Loucy (cell line): ENCODE data around the gene ACY1.

Experiments used
- H2AFZ ChIP-seq: fragments of 200-600 bp; sonication (generic); 2 replicates; pipeline ENCODE4 v1.6.0; 2016; ENCODE audit warnings: antibody characterized with exemption, mild to moderate bottlenecking, low read length, moderate library complexity
- H3F3A ChIP-seq: fragments of 200-600 bp; 2 replicates; pipeline ENCODE4 v1.6.0; 2016; ENCODE audit warnings: antibody characterized with exemption, low read depth, mild to moderate bottlenecking
- H3K27me3 ChIP-seq: fragments of 200-600 bp; sonication (generic); 2 replicates; pipeline ENCODE4 v1.6.1; 2014; ENCODE audit warnings: low read length, mild to moderate bottlenecking; ENCODE audit not compliant: insufficient read depth, poor library complexity, severe bottlenecking
- H3K36me3 ChIP-seq: fragments of 200-600 bp; sonication (generic); 2 replicates; pipeline ENCODE4 v1.6.1; 2016; ENCODE audit warnings: low read length; ENCODE audit not compliant: insufficient read depth
- H3K4me1 ChIP-seq: fragments of 200-600 bp; sonication (generic); 2 replicates; pipeline ENCODE4 v1.5.1; 2014; ENCODE audit warnings: low read length, mild to moderate bottlenecking; ENCODE audit not compliant: insufficient read depth, poor library complexity, severe bottlenecking
- H3K4me2 ChIP-seq: fragments of 200-600 bp; sonication (generic); 2 replicates; pipeline ENCODE4 v1.6.0; 2014; ENCODE audit warnings: antibody characterized with exemption, low read length, low read depth, mild to moderate bottlenecking; ENCODE audit not compliant: poor library complexity, severe bottlenecking
- H3K4me3 ChIP-seq: fragments of 200-600 bp; sonication (generic); 2 replicates; pipeline ENCODE4 v1.5.1; 2014; ENCODE audit warnings: low read length, mild to moderate bottlenecking, mixed read lengths; ENCODE audit not compliant: poor library complexity, severe bottlenecking
- H3K79me2 ChIP-seq: fragments of 200-600 bp; sonication (generic); 2 replicates; pipeline ENCODE4 v1.6.1; 2014; ENCODE audit warnings: low read length; ENCODE audit not compliant: insufficient read depth
- H3K9ac ChIP-seq: fragments of 200-600 bp; sonication (generic); 2 replicates; pipeline ENCODE4 v1.6.0; 2014; ENCODE audit warnings: mild to moderate bottlenecking, low read depth, low read length, moderate library complexity; ENCODE audit not compliant: poor library complexity, severe bottlenecking
- H3K9me2 ChIP-seq: fragments of 200-600 bp; sonication (generic); replicated peaks from 2 replicates; pipeline ENCODE4 v1.6.1; 2016; ENCODE audit warnings: low read depth, low read length, mixed read lengths
- H3K9me3 ChIP-seq: fragments of 200-600 bp; sonication (generic); 2 replicates; pipeline ENCODE4 v1.6.1; 2014; ENCODE audit warnings: mild to moderate bottlenecking, antibody characterized with exemption, low read length, low read depth; ENCODE audit not compliant: insufficient read depth
- H4K20me1 ChIP-seq: fragments of 200-600 bp; sonication (generic); 2 replicates; pipeline ENCODE4 v1.6.0; 2014; ENCODE audit warnings: antibody characterized with exemption, low read length, mild to moderate bottlenecking; ENCODE audit not compliant: insufficient read depth, poor library complexity, severe bottlenecking
- EZH2phosphoT487 ChIP-seq: fragments of 200-600 bp; IDR thresholded peaks from 2 replicates; pipeline ENCODE4 v1.6.1; 2018; ENCODE audit warnings: antibody characterized with exemption, mild to moderate bottlenecking, moderate library complexity, borderline replicate concordance
- TF ChIP-seq, protein P1 (sequence below): fragments of 200-600 bp; sonication (generic); conservative IDR thresholded peaks from 2 replicates; pipeline ENCODE4 v1.5.1; 2014; ENCODE audit warnings: mild to moderate bottlenecking, antibody characterized with exemption, low read length

The ACY1 gene

DNA sequence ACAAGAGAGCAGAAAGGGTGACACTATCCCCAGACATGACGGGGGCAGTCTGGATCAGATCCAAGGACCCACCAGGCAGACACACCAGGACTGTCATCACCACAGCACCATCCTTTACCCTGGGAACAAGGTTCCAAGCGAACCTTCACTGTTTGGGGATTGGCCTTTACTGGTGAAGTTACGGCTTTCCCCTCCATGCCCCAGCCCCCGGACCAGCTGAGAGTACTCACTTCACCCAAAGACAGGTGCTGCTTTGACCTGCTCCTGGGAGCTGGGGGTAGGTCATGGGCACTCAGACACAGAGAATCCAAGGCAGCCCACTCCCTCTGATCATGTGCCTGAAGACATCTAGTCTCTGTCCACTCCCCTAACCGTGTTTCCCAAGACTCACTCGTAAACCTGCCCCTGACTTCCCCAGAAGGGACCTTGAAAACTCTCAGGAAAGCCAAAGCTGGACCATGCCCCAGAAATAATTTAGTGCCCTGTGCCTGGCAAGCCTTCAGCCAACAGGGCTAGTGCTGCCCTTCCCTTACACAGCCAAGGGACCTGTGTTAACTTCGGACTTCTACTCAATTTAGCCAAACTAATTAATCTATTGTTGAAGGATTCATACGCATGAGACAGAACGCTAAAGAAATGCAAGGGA lies 44.4 kb upstream of the ACY1 start:
- peaks cover 27% of the 10 kb centered on the region; the same call in 1 of the 2 replicates for H3K36me3 ChIP-seq
- no peak overlapping the region for H3K4me3 ChIP-seq
- peak overlapping the region; percentile 29 for H3K9ac ChIP-seq
- no peaks in the 10 kb centered on the region for H3K9me3 ChIP-seq
- H3F3A ChIP-seq: no peaks in the 10 kb centered on the region
- H4K20me1 ChIP-seq: peaks cover 4% of the 10 kb centered on the region
- TF ChIP-seq EZH2phosphoT487: no peak
- TF ChIP-seq, protein P1, sequence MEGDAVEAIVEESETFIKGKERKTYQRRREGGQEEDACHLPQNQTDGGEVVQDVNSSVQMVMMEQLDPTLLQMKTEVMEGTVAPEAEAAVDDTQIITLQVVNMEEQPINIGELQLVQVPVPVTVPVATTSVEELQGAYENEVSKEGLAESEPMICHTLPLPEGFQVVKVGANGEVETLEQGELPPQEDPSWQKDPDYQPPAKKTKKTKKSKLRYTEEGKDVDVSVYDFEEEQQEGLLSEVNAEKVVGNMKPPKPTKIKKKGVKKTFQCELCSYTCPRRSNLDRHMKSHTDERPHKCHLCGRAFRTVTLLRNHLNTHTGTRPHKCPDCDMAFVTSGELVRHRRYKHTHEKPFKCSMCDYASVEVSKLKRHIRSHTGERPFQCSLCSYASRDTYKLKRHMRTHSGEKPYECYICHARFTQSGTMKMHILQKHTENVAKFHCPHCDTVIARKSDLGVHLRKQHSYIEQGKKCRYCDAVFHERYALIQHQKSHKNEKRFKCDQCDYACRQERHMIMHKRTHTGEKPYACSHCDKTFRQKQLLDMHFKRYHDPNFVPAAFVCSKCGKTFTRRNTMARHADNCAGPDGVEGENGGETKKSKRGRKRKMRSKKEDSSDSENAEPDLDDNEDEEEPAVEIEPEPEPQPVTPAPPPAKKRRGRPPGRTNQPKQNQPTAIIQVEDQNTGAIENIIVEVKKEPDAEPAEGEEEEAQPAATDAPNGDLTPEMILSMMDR: no peak
- H3K27me3 ChIP-seq: no peaks in the 10 kb centered on the region
- H3K9me2 ChIP-seq: no peaks in the 10 kb centered on the region
- H3K4me2 ChIP-seq: peak overlapping the region; percentile 5
- no peak overlapping the region for H2AFZ ChIP-seq
- H3K79me2 ChIP-seq: peaks cover 23% of the 10 kb centered on the region
- H3K4me1 ChIP-seq: peaks cover 28% of the 10 kb centered on the region

DNA sequence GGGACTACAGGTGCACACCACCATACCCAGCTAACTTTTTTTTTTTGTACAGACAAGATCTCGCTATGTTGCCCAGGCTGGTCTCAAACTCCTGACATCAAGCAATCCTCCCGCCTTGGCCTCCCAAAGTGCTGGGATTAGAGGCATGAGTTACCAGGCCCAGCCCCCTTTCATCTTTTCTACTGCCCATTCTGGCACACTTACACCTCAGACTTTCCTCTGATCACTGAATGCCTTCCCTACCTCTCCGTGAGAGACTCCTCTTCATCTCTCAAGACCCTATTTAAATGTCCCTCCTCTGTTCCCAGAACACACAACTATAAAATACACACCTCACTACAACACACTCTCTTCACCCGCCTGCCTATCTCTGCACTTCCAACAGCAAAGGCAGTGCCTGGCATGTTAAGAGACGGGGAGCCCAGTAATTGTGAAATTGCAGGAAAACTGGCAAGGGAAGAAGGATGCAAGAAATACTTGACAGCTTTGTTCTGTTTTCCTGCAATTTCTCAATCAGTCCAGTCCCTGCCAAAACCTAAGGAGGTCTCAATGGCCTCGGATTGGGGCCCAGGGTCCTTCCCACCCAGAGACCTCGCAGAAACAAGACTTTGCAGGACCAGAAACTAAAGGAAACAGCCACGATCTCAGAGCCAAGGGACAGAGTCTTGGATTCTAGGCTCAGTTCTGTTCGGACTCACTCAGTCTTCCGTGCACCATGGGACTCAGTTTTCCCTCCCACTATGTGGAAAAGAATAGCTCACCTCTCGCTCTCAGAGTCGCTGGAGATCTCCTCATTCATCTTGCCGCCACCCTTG lies 42.5 kb upstream of the ACY1 start:
- Histone ChIP-seq H3K27me3 (no peaks in the 10 kb centered on the region), H3K9ac (peak overlapping the region; percentile 85), H4K20me1 (peaks cover 4% of the 10 kb centered on the region), H3K4me3 (peak overlapping the region; percentile 90), H3K4me1 (peaks cover 28% of the 10 kb centered on the region), H3K79me2 (peaks cover 23% of the 10 kb centered on the region), H3F3A (no peaks in the 10 kb centered on the region), H2AFZ (0 out of 2 replicates have a peak overlapping the region, but pooled peaks have one; percentile 37), H3K9me2 (no peaks in the 10 kb centered on the region), H3K9me3 (no peaks in the 10 kb centered on the region), H3K4me2 (peak overlapping the region; percentile 93), H3K36me3 (peaks cover 10% of the 10 kb centered on the region; the same call in 1 of the 2 replicates)
- TF ChIP-seq, protein P1: no peak
- TF ChIP-seq EZH2phosphoT487: no peak

DNA sequence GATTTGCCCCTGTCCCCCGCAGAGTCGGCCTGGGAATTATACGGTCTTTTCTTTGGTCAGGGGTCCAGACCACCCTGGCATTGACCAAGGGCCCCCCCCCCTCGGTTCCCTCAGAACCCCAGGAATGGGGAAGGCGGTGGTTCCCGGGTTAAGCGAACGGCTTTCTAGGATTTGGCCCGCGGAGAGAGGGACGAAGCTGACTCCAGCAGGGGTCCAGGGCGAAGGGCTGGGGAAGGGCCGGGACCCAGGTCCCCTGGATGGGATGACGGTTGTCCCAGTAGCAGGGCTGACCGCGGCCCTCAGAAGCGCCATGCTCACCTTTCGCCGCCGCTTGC lies 41.9 kb upstream of the ACY1 start:
- peak overlapping the region; percentile 93 for H3K4me2 ChIP-seq
- peak overlapping the region; percentile 85 for H3K9ac ChIP-seq
- peak overlapping the region; percentile 37; the same call in 1 of the 2 replicates for H2AFZ ChIP-seq
- H3K9me2 ChIP-seq: no peaks in the 10 kb centered on the region
- no peaks in the 10 kb centered on the region for H3K9me3 ChIP-seq
- H3K36me3 ChIP-seq: peaks cover 5% of the 10 kb centered on the region; the same call in 1 of the 2 replicates
- H3F3A ChIP-seq: no peaks in the 10 kb centered on the region
- H4K20me1 ChIP-seq: peaks cover 4% of the 10 kb centered on the region
- H3K79me2 ChIP-seq: peaks cover 23% of the 10 kb centered on the region
- TF ChIP-seq, protein P1: no peak
- TF ChIP-seq EZH2phosphoT487: no peak
- peaks cover 28% of the 10 kb centered on the region for H3K4me1 ChIP-seq
- H3K27me3 ChIP-seq: no peaks in the 10 kb centered on the region
- peak overlapping the region; percentile 90 for H3K4me3 ChIP-seq
